HCT116 (cell line): ENCODE results near the gene DOCK4.

Source experiments
- POLR2A ChIP-seq: IDR thresholded peaks from 2 replicates; pipeline ENCODE4 v1.7.0; 2011; ENCODE audit warnings: borderline replicate concordance; ENCODE audit not compliant: insufficient read depth, insufficient read length; ENCODE audit errors: extremely low read depth
- POLR2AphosphoS5 ChIP-seq: IDR thresholded peaks from 2 replicates; pipeline ENCODE4 v1.6.1; 2011; ENCODE audit warnings: mild to moderate bottlenecking, low read depth, low read length, moderate library complexity
- SRF ChIP-seq: IDR thresholded peaks from 2 replicates; pipeline ENCODE4 v1.6.1; 2012; ENCODE audit warnings: low read depth
- TF ChIP-seq, protein P1 (sequence below): IDR thresholded peaks from 2 replicates; pipeline ENCODE4 v1.6.1; 2012; ENCODE audit warnings: low read depth
- TF ChIP-seq, protein P2 (sequence below), 3 experiments: fragments of 200-600 bp in 1 of 3; sonication (generic) in 1 of 3; IDR thresholded peaks in 2 of 3; conservative IDR thresholded peaks in 1 of 3; 2 replicates each; pipeline ENCODE4 v1.5.1; 2012 to 2017; ENCODE audit warnings: low read depth in 2 of 3, low read length in 2 of 3, antibody characterized with exemption in 1 of 3, borderline replicate concordance in 1 of 3, control low read depth in 1 of 3, mild to moderate bottlenecking in 1 of 3, mixed read lengths in 1 of 3, mixed run types in 1 of 3, moderate library complexity in 1 of 3; ENCODE audit not compliant: insufficient read depth in 1 of 3

DNA sequence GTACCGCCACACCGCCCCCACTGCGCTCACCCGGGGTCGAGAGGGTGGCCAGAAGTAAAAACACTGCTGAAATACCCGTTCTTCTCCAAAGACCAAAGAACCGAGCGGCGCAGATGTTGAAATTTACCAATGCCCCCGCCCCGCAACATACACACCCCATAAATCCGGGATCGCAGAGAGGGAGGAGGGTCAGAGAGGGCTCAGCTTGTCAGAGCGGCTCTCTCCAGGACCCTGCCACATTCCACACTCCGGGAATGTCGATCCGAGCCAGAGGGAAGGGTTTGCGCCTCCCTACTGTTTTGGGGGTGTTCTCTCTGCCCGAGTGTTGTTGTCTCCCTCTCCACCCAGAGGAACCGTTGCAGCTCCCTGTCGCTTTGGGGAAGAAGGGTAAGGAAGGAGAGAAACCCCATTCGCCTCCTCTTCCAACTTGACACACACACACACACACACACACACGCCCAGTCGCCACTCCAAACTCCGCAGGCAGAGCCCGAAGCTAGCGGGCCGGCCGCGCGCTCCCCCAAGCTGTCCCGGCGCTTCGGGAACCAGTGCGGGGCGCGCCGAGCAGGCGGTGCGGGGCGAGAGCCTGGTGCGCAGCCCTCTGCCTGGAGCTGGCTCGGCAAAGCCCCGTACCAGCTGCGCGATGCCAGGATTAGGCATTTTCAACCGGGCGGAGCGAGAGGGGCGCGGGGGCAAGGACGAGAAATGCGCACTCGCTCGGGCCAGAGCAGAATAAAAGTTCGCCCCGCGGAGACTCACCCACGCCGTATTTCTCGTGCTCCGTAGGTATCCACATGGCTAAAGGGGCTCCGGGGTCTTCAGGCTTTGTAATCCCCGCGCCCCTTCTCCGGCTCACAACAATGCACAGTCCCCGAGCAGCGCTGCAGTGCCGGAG is 609 bp downstream of the DOCK4 start:
- TF ChIP-seq, protein P1, sequence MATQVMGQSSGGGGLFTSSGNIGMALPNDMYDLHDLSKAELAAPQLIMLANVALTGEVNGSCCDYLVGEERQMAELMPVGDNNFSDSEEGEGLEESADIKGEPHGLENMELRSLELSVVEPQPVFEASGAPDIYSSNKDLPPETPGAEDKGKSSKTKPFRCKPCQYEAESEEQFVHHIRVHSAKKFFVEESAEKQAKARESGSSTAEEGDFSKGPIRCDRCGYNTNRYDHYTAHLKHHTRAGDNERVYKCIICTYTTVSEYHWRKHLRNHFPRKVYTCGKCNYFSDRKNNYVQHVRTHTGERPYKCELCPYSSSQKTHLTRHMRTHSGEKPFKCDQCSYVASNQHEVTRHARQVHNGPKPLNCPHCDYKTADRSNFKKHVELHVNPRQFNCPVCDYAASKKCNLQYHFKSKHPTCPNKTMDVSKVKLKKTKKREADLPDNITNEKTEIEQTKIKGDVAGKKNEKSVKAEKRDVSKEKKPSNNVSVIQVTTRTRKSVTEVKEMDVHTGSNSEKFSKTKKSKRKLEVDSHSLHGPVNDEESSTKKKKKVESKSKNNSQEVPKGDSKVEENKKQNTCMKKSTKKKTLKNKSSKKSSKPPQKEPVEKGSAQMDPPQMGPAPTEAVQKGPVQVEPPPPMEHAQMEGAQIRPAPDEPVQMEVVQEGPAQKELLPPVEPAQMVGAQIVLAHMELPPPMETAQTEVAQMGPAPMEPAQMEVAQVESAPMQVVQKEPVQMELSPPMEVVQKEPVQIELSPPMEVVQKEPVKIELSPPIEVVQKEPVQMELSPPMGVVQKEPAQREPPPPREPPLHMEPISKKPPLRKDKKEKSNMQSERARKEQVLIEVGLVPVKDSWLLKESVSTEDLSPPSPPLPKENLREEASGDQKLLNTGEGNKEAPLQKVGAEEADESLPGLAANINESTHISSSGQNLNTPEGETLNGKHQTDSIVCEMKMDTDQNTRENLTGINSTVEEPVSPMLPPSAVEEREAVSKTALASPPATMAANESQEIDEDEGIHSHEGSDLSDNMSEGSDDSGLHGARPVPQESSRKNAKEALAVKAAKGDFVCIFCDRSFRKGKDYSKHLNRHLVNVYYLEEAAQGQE, result no peak
- TF ChIP-seq POLR2A (no peak), POLR2AphosphoS5 (no peak), SRF (no peak)
- TF ChIP-seq, protein P2, sequence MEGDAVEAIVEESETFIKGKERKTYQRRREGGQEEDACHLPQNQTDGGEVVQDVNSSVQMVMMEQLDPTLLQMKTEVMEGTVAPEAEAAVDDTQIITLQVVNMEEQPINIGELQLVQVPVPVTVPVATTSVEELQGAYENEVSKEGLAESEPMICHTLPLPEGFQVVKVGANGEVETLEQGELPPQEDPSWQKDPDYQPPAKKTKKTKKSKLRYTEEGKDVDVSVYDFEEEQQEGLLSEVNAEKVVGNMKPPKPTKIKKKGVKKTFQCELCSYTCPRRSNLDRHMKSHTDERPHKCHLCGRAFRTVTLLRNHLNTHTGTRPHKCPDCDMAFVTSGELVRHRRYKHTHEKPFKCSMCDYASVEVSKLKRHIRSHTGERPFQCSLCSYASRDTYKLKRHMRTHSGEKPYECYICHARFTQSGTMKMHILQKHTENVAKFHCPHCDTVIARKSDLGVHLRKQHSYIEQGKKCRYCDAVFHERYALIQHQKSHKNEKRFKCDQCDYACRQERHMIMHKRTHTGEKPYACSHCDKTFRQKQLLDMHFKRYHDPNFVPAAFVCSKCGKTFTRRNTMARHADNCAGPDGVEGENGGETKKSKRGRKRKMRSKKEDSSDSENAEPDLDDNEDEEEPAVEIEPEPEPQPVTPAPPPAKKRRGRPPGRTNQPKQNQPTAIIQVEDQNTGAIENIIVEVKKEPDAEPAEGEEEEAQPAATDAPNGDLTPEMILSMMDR (IDR thresholded peaks at IDR 0.05 in 2 of 3, conservative IDR thresholded peaks at IDR 0.05 in 1 of 3; ENCODE audit: borderline replicate concordance in 1 of 3, insufficient read depth in 1 of 3, low read depth in 2 of 3, low read length in 2 of 3), result no peak
